Epithelial cell of prostate (primary cell): ENCODE data around the gene RARG.

Source experiments
- DNase-seq: peaks from one replicate; pipeline ENCODE4 v3.0.0-alpha.2; 2011; ENCODE audit warnings: low read depth, low spot score
- H3K27ac ChIP-seq: fragments of 450-650 bp; 2 replicates; pipeline ENCODE4 v1.5.1; 2017; ENCODE audit warnings: mild to moderate bottlenecking

RARG gene

GRCh38 chr12:53195516-53196420 lies 36.2 kb downstream of the RARG start:
- H3K27ac ChIP-seq, result no peak overlapping the region
- DNase-seq, result no peak

GRCh38 chr12:53194973-53195372 lies 37.0 kb downstream of the RARG start:
- DNase-seq, result no peak
- no peak overlapping the region for H3K27ac ChIP-seq

- H3K27ac ChIP-seq, result no peak overlapping the region
- DNase-seq, result no peak
These were observed 37.9 kb downstream of the RARG start for GRCh38 chr12:53193985-53194716.

- H3K27ac ChIP-seq, result no peak overlapping the region
- no peak for DNase-seq
These were observed 39.0 kb downstream of the RARG start for GRCh38 chr12:53193040-53193439.

- H3K27ac ChIP-seq, result no peak overlapping the region
- no peak for DNase-seq
These were observed 39.4 kb downstream of the RARG start for GRCh38 chr12:53192531-53193021.

- H3K27ac ChIP-seq, result no peak overlapping the region
- no peak for DNase-seq
These were observed 40.0 kb downstream of the RARG start for GRCh38 chr12:53191885-53192530.

- no peak overlapping the region for H3K27ac ChIP-seq
- no peak for DNase-seq
These were observed 40.7 kb downstream of the RARG start for GRCh38 chr12:53191096-53191884.

- no peak for DNase-seq
- H3K27ac ChIP-seq, result no peak overlapping the region
These were observed 41.8 kb downstream of the RARG start for GRCh38 chr12:53190108-53190729.

- no peak overlapping the region for H3K27ac ChIP-seq
- no peak for DNase-seq
These were observed 44.7 kb downstream of the RARG start for GRCh38 chr12:53187145-53187899.

GRCh38 chr12:53186745-53187144 lies 45.3 kb downstream of the RARG start:
- H3K27ac ChIP-seq, result no peak overlapping the region
- DNase-seq, result no peak

- no peak for DNase-seq
- H3K27ac ChIP-seq, result no peak overlapping the region
These were observed 46.3 kb downstream of the RARG start for GRCh38 chr12:53185582-53186153.

- H3K27ac ChIP-seq, result no peak overlapping the region
- no peak for DNase-seq
These were observed 47.2 kb downstream of the RARG start for GRCh38 chr12:53184828-53185227.

GRCh38 chr12:53182903-53183302 lies 49.1 kb downstream of the RARG start:
- DNase-seq, result no peak
- no peak overlapping the region for H3K27ac ChIP-seq

- no peak for DNase-seq
- no peak overlapping the region for H3K27ac ChIP-seq
These were observed 50.1 kb downstream of the RARG start for GRCh38 chr12:53181935-53182334.

GRCh38 chr12:53180931-53181645 lies 50.9 kb downstream of the RARG start:
- DNase-seq, result no peak
- H3K27ac ChIP-seq, result peak overlapping the region; percentile 88

- DNase-seq, result peak; percentile 73
These were observed 51.6 kb downstream of the RARG start, which contains the start of the genes CSAD and ZNF740 for GRCh38 chr12:53180220-53180930. CSAD (minus strand) TSS chr12:53180925; CDS start chr12:53173470, 7,455 bp downstream. ZNF740 (plus strand) TSS chr12:53180722; CDS start chr12:53181984, 1,262 bp downstream.

GRCh38 chr12:53179687-53180219 lies 52.3 kb downstream of the RARG start:
- DNase-seq, result no peak
- H3K27ac ChIP-seq, result peak overlapping the region; percentile 88

More at GRCh38 chr12:53180220-53180930, 51.6 kb downstream of the RARG start, which contains the start of the genes CSAD and ZNF740:
- peak within 1 kb of the TSS; percentile 88 for H3K27ac ChIP-seq
